Activated naive CD8-positive, alpha-beta T cell treated with anti-CD3 and anti-CD28 coated beads for 36 hours (primary cell): ENCODE measurements around the gene ABI2. TPM values are rescaled to one million over a fixed set of nuclear protein-coding genes. Genes with fewer than 3 reads are reported as not detected.

ENCODE experiments used
- DNase-seq: peaks from one replicate; pipeline ENCODE4 v3.0.0; 2021
- H3K27ac Mint-ChIP-seq: one replicate; pipeline ENCODE4 v1.8.0; 2022; ENCODE audit warnings: mild to moderate bottlenecking, moderate library complexity, mixed read lengths
- H3K27me3 Mint-ChIP-seq: one replicate; pipeline ENCODE4 v1.8.0; 2022; ENCODE audit warnings: mild to moderate bottlenecking, mixed read lengths
- H3K36me3 Mint-ChIP-seq: one replicate; pipeline ENCODE4 v1.8.0; 2021; ENCODE audit warnings: mild to moderate bottlenecking, mixed read lengths
- H3K4me1 Mint-ChIP-seq: one replicate; pipeline ENCODE4 v1.8.0; 2021; ENCODE audit warnings: mixed read lengths
- H3K4me3 Mint-ChIP-seq: one replicate; pipeline ENCODE4 v1.8.0; 2022; ENCODE audit warnings: mild to moderate bottlenecking, moderate library complexity, mixed read lengths
- H3K9me3 Mint-ChIP-seq: one replicate; pipeline ENCODE4 v1.8.0; 2022; ENCODE audit warnings: mixed read lengths
- total RNA-seq, 2 experiments: library from RNA; stranded (reverse); gene quantifications; one replicate each; pipeline ENCODE4 v1.2.3, GENCODE V29; 2021

ABI2 gene
- total RNA-seq, 2 experiments from 2014 or later = 36.3 to 39.1 TPM

- no peak overlapping the region for H3K27ac Mint-ChIP-seq
- no peak overlapping the region for H3K4me3 Mint-ChIP-seq
- no peak for DNase-seq
- H3K27me3 Mint-ChIP-seq = peaks cover 8% of the 10 kb centered on the region
- H3K9me3 Mint-ChIP-seq = no peaks in the 10 kb centered on the region
- no peaks in the 10 kb centered on the region for H3K4me1 Mint-ChIP-seq
- no peaks in the 10 kb centered on the region for H3K36me3 Mint-ChIP-seq
Measured at GRCh38 chr2:203462308-203462707, 134.1 kb downstream of the ABI2 start.

- DNase-seq = no peak
- H3K4me3 Mint-ChIP-seq = no peak overlapping the region
- H3K36me3 Mint-ChIP-seq = no peaks in the 10 kb centered on the region
- H3K27ac Mint-ChIP-seq = no peak overlapping the region
- no peaks in the 10 kb centered on the region for H3K9me3 Mint-ChIP-seq
- H3K4me1 Mint-ChIP-seq = no peaks in the 10 kb centered on the region
- peaks cover 8% of the 10 kb centered on the region for H3K27me3 Mint-ChIP-seq
Measured at GRCh38 chr2:203463266-203463678, 135.1 kb downstream of the ABI2 start.

- H3K27me3 Mint-ChIP-seq = peaks cover 5% of the 10 kb centered on the region
- no peak for DNase-seq
- no peaks in the 10 kb centered on the region for H3K9me3 Mint-ChIP-seq
- H3K27ac Mint-ChIP-seq = no peak overlapping the region
- no peaks in the 10 kb centered on the region for H3K36me3 Mint-ChIP-seq
- H3K4me1 Mint-ChIP-seq = no peaks in the 10 kb centered on the region
- H3K4me3 Mint-ChIP-seq = no peak overlapping the region
Measured at GRCh38 chr2:203469546-203469945, 141.4 kb downstream of the ABI2 start.

- H3K27me3 Mint-ChIP-seq = peaks cover 2% of the 10 kb centered on the region
- H3K36me3 Mint-ChIP-seq = no peaks in the 10 kb centered on the region
- H3K4me3 Mint-ChIP-seq = no peak overlapping the region
Measured at GRCh38 chr2:203470371-203470770, 142.2 kb downstream of the ABI2 start.

GRCh38 chr2:203471323-203471722, 143.1 kb downstream of the ABI2 start:
- Mint-ChIP-seq H3K36me3 (no peaks in the 10 kb centered on the region), H3K27ac (no peak overlapping the region), H3K27me3 (no peaks in the 10 kb centered on the region), H3K4me1 (no peaks in the 10 kb centered on the region), H3K4me3 (no peak overlapping the region), H3K9me3 (no peaks in the 10 kb centered on the region)
- DNase-seq = no peak

More at GRCh38 chr2:203470371-203470770, 142.2 kb downstream of the ABI2 start:
- no peak overlapping the region for H3K27ac Mint-ChIP-seq
- H3K4me1 Mint-ChIP-seq = no peaks in the 10 kb centered on the region
- no peak for DNase-seq
- H3K9me3 Mint-ChIP-seq = no peaks in the 10 kb centered on the region

GRCh38 chr2:203476881-203477280, 148.7 kb downstream of the ABI2 start:
- H3K27me3 Mint-ChIP-seq = no peaks in the 10 kb centered on the region
- no peaks in the 10 kb centered on the region for H3K4me1 Mint-ChIP-seq
- no peak overlapping the region for H3K4me3 Mint-ChIP-seq
- H3K36me3 Mint-ChIP-seq = no peaks in the 10 kb centered on the region
- H3K9me3 Mint-ChIP-seq = no peaks in the 10 kb centered on the region
- H3K27ac Mint-ChIP-seq = no peak overlapping the region
- no peak for DNase-seq

GRCh38 chr2:203480623-203481022, 152.4 kb downstream of the ABI2 start:
- Mint-ChIP-seq H3K27me3 (no peaks in the 10 kb centered on the region), H3K36me3 (no peaks in the 10 kb centered on the region), H3K4me1 (peaks cover 8% of the 10 kb centered on the region), H3K9me3 (no peaks in the 10 kb centered on the region), H3K27ac (no peak overlapping the region), H3K4me3 (no peak overlapping the region)
- DNase-seq = no peak

GRCh38 chr2:203484266-203485112, 156.3 kb downstream of the ABI2 start:
- Mint-ChIP-seq H3K27me3 (no peaks in the 10 kb centered on the region), H3K4me3 (no peak overlapping the region), H3K27ac (no peak overlapping the region), H3K9me3 (no peaks in the 10 kb centered on the region), H3K36me3 (no peaks in the 10 kb centered on the region), H3K4me1 (peaks cover 8% of the 10 kb centered on the region)
- peak; percentile 37 for DNase-seq

- H3K4me1 Mint-ChIP-seq = peaks cover 10% of the 10 kb centered on the region
- H3K36me3 Mint-ChIP-seq = no peaks in the 10 kb centered on the region
- no peaks in the 10 kb centered on the region for H3K9me3 Mint-ChIP-seq
Measured at GRCh38 chr2:203489531-203489930, 161.3 kb downstream of the ABI2 start.

GRCh38 chr2:203490391-203490790, 162.2 kb downstream of the ABI2 start:
- no peak overlapping the region for H3K27ac Mint-ChIP-seq
- no peaks in the 10 kb centered on the region for H3K27me3 Mint-ChIP-seq
- H3K36me3 Mint-ChIP-seq = peaks cover 2% of the 10 kb centered on the region
- peaks cover 8% of the 10 kb centered on the region for H3K4me1 Mint-ChIP-seq
- no peak for DNase-seq
- H3K9me3 Mint-ChIP-seq = no peaks in the 10 kb centered on the region
- H3K4me3 Mint-ChIP-seq = no peak overlapping the region

More at GRCh38 chr2:203489531-203489930, 161.3 kb downstream of the ABI2 start:
- no peak for DNase-seq
- Mint-ChIP-seq H3K27ac (no peak overlapping the region), H3K27me3 (no peaks in the 10 kb centered on the region), H3K4me3 (no peak overlapping the region)

- Mint-ChIP-seq H3K27ac (no peak overlapping the region), H3K4me3 (no peak overlapping the region), H3K4me1 (peaks cover 9% of the 10 kb centered on the region), H3K36me3 (peaks cover 2% of the 10 kb centered on the region), H3K9me3 (no peaks in the 10 kb centered on the region), H3K27me3 (no peaks in the 10 kb centered on the region)
- DNase-seq = no peak
Measured at GRCh38 chr2:203492965-203493364, 164.8 kb downstream of the ABI2 start.

Other genes with a start within 250 kb of the ABI2 start
- gene CYP20A1, start 89.4 kb upstream of the ABI2 start, total RNA-seq = 10 to 100 TPM; 19.8 to 20.6 TPM
- 1 to 10 TPM; 1.9 to 2.3 TPM for gene RAPH1, start 206.9 kb downstream of the ABI2 start, total RNA-seq